ENCODE measurements around the gene ATG7.

ATG7 gene

DNA sequence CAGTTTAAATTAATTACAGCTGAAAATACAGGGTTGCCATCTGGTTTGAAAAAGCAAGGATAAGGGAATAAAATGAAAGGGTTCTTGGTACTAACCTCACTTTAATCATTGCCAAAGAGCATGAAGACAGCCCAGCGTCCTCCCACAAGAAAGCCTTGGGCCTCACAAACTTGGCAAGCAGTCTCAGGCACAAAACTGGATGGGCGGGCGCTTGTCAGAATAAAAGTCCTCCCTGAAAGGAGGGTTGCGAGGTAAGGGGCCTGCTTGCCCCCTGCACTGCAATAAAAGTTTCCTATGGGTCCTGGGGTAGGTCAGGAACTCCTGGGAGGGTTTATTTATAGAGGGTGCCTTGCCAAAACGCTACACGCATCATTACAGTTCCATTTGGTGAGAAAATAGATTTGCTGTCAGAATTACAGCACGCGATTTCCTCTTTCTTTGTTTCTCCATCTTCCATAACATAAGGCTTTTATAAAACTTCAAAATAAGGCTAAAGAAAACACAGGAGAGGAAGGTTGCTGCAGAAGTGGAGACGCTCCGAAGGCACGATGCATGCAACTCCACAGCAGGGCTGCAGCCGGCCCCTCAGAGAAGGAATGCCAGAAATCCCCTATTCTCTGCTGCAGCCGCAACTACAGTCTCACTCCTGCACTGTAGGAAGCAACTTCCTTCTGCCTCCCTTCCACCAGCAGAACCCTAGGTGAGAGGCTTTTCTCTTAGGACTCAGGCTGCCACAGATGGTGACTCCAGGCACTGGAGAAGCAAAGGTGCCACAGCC lies 310.2 kb downstream of the ATG7 start (continued):
- TF ChIP-seq ZNF292 (tag by site-specific recombination; IDR thresholded peaks at IDR 0.05; ENCODE audit: borderline replicate concordance, low read depth) (no peak), SP7 (tag by site-specific recombination; IDR thresholded peaks at IDR 0.05) (peak; percentile 92), ZNF362 (tag by site-specific recombination; IDR thresholded peaks at IDR 0.05) (no peak), ZIC2 (tag by site-specific recombination; IDR thresholded peaks at IDR 0.05) (peak; percentile 72), PRDM4 (tag by site-specific recombination; IDR thresholded peaks at IDR 0.05) (peak; percentile 45; the same call in 1 of the 2 replicates), PRDM10 (tag by site-specific recombination; IDR thresholded peaks at IDR 0.05) (peak; percentile 71), ZNF621 (tag by site-specific recombination; IDR thresholded peaks at IDR 0.05) (no peak), FEZF1 (tag by site-specific recombination; IDR thresholded peaks at IDR 0.05) (peak; percentile 48; the same call in 1 of the 2 replicates), ZNF600 (tag by site-specific recombination; IDR thresholded peaks at IDR 0.05) (peak; percentile 95), WT1 (tag by site-specific recombination; IDR thresholded peaks at IDR 0.05) (no peak; the same call in 1 of the 2 replicates)

DNA sequence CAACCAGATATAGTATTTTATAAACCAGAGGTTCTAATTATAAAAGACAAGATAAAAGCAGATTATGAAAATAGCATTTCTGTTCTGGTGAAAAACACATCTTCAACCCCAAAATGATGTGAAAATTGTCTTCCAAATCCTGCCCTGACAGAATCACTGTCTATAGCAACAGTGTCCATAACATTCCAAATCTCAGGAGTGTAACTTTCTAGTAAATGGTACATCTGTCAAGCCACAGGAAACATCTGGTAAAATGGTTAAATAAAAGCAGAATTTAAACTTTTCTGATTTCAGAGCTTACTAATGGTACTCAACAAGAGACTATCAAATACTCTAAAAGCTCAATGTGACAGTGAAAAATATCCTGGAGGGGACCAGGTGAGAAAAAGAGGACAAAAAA lies 311.0 kb downstream of the ATG7 start:
- Histone ChIP-seq H3K9me3 (ENCODE audit: control insufficient read depth, insufficient read depth, low read depth, low read length) (no peaks in the 10 kb centered on the region), H3K4me1 (ENCODE audit: control insufficient read depth, insufficient read depth, low read length) (peaks cover 27% of the 10 kb centered on the region), H3K27ac (ENCODE audit: extremely low read depth, low read depth, low read length) (no peak overlapping the region), H3K36me3 (ENCODE audit: control insufficient read depth in 2 of 2, insufficient read depth in 1 of 2, low read length in 2 of 2) (no peaks in the 10 kb centered on the region), H3K4me3 (ENCODE audit: low read depth, low read length) (no peak overlapping the region)
- ChIA-PET POLR2A (no interaction called here), CTCF (no interaction called here)
- TF ChIP-seq ZNF513 (tag by site-specific recombination; IDR thresholded peaks at IDR 0.05) (no peak), REPIN1 (tag by site-specific recombination; IDR thresholded peaks at IDR 0.05; ENCODE audit: low read depth) (no peak), ZFHX2 (tag by site-specific recombination; conservative IDR thresholded peaks at IDR 0.05) (no peak), ZNF701 (tag by site-specific recombination; IDR thresholded peaks at IDR 0.05) (no peak), HOXC10 (CRISPR knock-in tag; IDR thresholded peaks at IDR 0.05) (no peak), ZNF658 (tag by site-specific recombination; IDR thresholded peaks at IDR 0.05) (no peak), RBAK (tag by site-specific recombination; IDR thresholded peaks at IDR 0.05) (no peak), ZBTB20 (tag by site-specific recombination; IDR thresholded peaks at IDR 0.05) (no peak), ZNF473 (tag by site-specific recombination; IDR thresholded peaks at IDR 0.05) (no peak), ZNF621 (tag by site-specific recombination; IDR thresholded peaks at IDR 0.05) (no peak), ZNF664 (tag by site-specific recombination; IDR thresholded peaks at IDR 0.05) (no peak), ZSCAN16 (tag by site-specific recombination; IDR thresholded peaks at IDR 0.05) (no peak), ZNF791 (tag by site-specific recombination; IDR thresholded peaks at IDR 0.05) (no peak)
- TF ChIP-seq, protein P1, sequence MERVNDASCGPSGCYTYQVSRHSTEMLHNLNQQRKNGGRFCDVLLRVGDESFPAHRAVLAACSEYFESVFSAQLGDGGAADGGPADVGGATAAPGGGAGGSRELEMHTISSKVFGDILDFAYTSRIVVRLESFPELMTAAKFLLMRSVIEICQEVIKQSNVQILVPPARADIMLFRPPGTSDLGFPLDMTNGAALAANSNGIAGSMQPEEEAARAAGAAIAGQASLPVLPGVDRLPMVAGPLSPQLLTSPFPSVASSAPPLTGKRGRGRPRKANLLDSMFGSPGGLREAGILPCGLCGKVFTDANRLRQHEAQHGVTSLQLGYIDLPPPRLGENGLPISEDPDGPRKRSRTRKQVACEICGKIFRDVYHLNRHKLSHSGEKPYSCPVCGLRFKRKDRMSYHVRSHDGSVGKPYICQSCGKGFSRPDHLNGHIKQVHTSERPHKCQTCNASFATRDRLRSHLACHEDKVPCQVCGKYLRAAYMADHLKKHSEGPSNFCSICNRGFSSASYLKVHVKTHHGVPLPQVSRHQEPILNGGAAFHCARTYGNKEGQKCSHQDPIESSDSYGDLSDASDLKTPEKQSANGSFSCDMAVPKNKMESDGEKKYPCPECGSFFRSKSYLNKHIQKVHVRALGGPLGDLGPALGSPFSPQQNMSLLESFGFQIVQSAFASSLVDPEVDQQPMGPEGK (tag by site-specific recombination; IDR thresholded peaks at IDR 0.05), result no peak
- TF ChIP-seq, protein P2, sequence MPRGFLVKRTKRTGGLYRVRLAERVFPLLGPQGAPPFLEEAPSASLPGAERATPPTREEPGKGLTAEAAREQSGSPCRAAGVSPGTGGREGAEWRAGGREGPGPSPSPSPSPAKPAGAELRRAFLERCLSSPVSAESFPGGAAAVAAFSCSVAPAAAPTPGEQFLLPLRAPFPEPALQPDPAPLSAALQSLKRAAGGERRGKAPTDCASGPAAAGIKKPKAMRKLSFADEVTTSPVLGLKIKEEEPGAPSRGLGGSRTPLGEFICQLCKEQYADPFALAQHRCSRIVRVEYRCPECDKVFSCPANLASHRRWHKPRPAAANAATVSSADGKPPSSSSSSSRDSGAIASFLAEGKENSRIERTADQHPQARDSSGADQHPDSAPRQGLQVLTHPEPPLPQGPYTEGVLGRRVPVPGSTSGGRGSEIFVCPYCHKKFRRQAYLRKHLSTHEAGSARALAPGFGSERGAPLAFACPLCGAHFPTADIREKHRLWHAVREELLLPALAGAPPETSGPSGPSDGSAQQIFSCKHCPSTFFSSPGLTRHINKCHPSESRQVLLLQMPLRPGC (tag by site-specific recombination; IDR thresholded peaks at IDR 0.05), result no peak
